GM20000 (cell line): ENCODE results near the gene DGKI.
A peak's percentile ranks its signal among the peaks of the same experiment; 100 is the strongest.

Source experiments
- DNase-seq: peaks from one replicate; pipeline ENCODE4 v3.0.0; 2012; ENCODE audit warnings: low spot score
- TF ChIP-seq, protein P1 (sequence below): IDR thresholded peaks from 2 replicates; pipeline ENCODE4 v1.5.1; 2012; ENCODE audit warnings: mild to moderate bottlenecking, control low read depth; ENCODE audit errors: extremely low read depth, missing control alignments

The DGKI gene

GRCh38 chr7:137820677-137821420 lies 25.9 kb downstream of the DGKI start:
- TF ChIP-seq, protein P1, sequence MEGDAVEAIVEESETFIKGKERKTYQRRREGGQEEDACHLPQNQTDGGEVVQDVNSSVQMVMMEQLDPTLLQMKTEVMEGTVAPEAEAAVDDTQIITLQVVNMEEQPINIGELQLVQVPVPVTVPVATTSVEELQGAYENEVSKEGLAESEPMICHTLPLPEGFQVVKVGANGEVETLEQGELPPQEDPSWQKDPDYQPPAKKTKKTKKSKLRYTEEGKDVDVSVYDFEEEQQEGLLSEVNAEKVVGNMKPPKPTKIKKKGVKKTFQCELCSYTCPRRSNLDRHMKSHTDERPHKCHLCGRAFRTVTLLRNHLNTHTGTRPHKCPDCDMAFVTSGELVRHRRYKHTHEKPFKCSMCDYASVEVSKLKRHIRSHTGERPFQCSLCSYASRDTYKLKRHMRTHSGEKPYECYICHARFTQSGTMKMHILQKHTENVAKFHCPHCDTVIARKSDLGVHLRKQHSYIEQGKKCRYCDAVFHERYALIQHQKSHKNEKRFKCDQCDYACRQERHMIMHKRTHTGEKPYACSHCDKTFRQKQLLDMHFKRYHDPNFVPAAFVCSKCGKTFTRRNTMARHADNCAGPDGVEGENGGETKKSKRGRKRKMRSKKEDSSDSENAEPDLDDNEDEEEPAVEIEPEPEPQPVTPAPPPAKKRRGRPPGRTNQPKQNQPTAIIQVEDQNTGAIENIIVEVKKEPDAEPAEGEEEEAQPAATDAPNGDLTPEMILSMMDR: no peak
- peak; percentile 41 for DNase-seq

DNA sequence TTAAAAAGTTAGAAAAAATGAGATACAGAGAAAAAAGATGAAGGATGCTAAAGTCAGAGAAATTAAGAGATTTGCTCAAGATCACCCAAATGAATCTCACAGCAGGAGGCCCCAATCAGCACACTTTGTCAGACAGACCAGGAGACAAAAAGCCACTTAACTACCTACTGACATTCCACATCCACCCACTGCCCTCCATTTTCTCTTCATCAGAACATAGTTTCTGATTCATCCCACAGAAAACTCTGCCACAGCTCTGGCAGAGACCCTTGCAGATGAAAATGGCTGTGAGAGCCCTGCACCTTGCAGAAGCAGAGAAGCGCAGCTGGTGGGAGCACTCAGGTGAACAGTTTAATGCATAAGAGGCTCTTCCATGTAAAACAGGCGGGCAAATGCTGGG lies 26.6 kb downstream of the DGKI start:
- no peak for DNase-seq

DNA sequence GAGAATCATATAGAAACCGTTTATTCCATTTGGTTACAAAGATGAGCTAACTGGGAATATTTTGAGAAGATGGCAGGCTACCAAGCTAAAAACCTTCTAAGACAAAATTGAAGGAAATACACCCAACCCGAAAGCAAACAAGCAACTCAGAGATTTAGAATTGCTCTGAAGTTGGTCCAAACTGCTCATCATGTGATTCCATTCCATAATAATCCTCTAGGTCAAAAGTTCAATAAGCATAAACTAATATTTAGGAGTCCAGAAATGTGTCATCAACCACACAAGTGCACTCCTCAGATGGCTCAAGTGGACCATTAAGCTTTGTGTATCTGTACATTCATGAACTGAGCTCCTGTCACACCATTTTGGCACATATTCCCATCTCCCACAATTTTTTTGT lies 28.7 kb downstream of the DGKI start:
- TF ChIP-seq, protein P1: no peak
- no peak for DNase-seq

More for the DNA sequence above, 26.6 kb downstream of the DGKI start:
- TF ChIP-seq, protein P1: no peak

- DNase-seq: no peak
These were observed 30.0 kb downstream of the DGKI start for GRCh38 chr7:137816696-137817320.

GRCh38 chr7:137813541-137813940 lies 33.2 kb downstream of the DGKI start:
- TF ChIP-seq, protein P1: no peak
- no peak for DNase-seq

More at GRCh38 chr7:137816696-137817320, 30.0 kb downstream of the DGKI start:
- TF ChIP-seq, protein P1: peak; percentile 4

DNA sequence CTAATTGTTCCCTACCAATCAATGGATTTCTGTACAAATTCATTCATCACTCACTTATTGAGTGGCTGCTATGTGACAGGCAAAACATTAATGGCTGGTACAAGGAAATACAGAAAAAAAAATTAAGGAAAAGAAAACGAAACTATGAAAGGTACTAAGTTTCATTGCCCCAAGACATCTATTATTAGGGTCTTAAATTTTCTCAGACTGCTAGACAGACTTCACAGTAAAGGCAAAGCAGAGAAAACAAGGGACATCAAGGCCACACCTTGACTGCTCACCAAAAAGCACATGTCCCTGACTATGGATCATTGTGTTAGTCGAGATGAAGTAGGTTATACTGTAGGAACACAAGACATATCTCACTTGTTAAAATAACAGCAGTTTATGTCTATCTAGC lies 36.5 kb downstream of the DGKI start:
- TF ChIP-seq, protein P1: no peak
- DNase-seq: no peak

DNA sequence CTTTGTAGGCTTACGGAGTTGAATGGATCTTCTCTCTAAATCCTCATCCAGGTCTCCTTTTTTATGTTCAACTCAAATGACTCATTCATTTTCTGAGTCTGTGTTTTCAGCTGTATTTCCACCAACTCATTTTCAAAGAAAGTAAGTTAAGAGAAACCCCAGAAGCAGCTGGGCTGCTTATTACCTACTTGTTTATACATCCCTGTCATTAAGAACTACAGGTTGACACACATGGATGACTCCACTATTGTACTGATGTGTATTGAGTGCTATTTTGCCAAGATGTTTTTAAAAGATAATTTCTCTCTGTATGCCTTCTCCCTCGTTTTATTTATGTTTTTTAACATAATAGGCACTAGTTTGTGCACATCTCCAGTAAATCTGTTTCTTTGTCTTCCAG lies 41.9 kb downstream of the DGKI start:
- TF ChIP-seq, protein P1: no peak
- DNase-seq: no peak
